ENCODE results near the gene SPPL3.
"Not testable (repeated sequence)": the region's sequence is repeated elsewhere in the genome, so short reads cannot be mapped to it uniquely, and the experiment has no call there.

The SPPL3 gene

GRCh38 chr12:120798696-120799095, 105.5 kb downstream of the SPPL3 start:
- TF ChIP-seq CTCF (IDR thresholded peaks at IDR 0.05; ENCODE audit: control insufficient read depth, insufficient read depth, low read depth, low read length, missing control alignments): no peak
- DNase-seq (ENCODE audit: low read depth): no peak
- H3K4me3 ChIP-seq (ENCODE audit: control insufficient read depth, low read depth, low read length): no peak overlapping the region

- DNase-seq (ENCODE audit: low read depth): no peak
- no peak for TF ChIP-seq CTCF (IDR thresholded peaks at IDR 0.05; ENCODE audit: control insufficient read depth, insufficient read depth, low read depth, low read length, missing control alignments)
- H3K4me3 ChIP-seq (ENCODE audit: control insufficient read depth, low read depth, low read length): no peak overlapping the region
Measured at GRCh38 chr12:120797677-120798642, 106.2 kb downstream of the SPPL3 start.

GRCh38 chr12:120795441-120796178, 108.5 kb downstream of the SPPL3 start:
- no peak overlapping the region for H3K4me3 ChIP-seq (ENCODE audit: control insufficient read depth, low read depth, low read length)
- TF ChIP-seq CTCF (IDR thresholded peaks at IDR 0.05; ENCODE audit: control insufficient read depth, insufficient read depth, low read depth, low read length, missing control alignments): no peak
- DNase-seq (ENCODE audit: low read depth): no peak

GRCh38 chr12:120793357-120793756, 110.8 kb downstream of the SPPL3 start:
- no peak for TF ChIP-seq CTCF (IDR thresholded peaks at IDR 0.05; ENCODE audit: control insufficient read depth, insufficient read depth, low read depth, low read length, missing control alignments)
- no peak overlapping the region for H3K4me3 ChIP-seq (ENCODE audit: control insufficient read depth, low read depth, low read length)
- no peak for DNase-seq (ENCODE audit: low read depth)

GRCh38 chr12:120792456-120792855, 111.7 kb downstream of the SPPL3 start:
- DNase-seq (ENCODE audit: low read depth); H3K4me3 ChIP-seq (ENCODE audit: control insufficient read depth, low read depth, low read length): not testable (repeated sequence)

- no peak for DNase-seq (ENCODE audit: low read depth)
- no peak overlapping the region for H3K4me3 ChIP-seq (ENCODE audit: control insufficient read depth, low read depth, low read length)
- TF ChIP-seq CTCF (IDR thresholded peaks at IDR 0.05; ENCODE audit: control insufficient read depth, insufficient read depth, low read depth, low read length, missing control alignments): no peak
Measured at GRCh38 chr12:120791669-120792176, 112.4 kb downstream of the SPPL3 start.

GRCh38 chr12:120790114-120790513, 114.0 kb downstream of the SPPL3 start:
- TF ChIP-seq CTCF (IDR thresholded peaks at IDR 0.05; ENCODE audit: control insufficient read depth, insufficient read depth, low read depth, low read length, missing control alignments): no peak
- no peak overlapping the region for H3K4me3 ChIP-seq (ENCODE audit: control insufficient read depth, low read depth, low read length)
- no peak for DNase-seq (ENCODE audit: low read depth)
